ENCODE data around the gene ID4. TPM values are rescaled to one million over a fixed set of nuclear protein-coding genes. Genes with fewer than 3 reads are reported as not detected.
A peak's percentile ranks its signal among the peaks of the same experiment; 100 is the strongest.

The ID4 gene, protein sequence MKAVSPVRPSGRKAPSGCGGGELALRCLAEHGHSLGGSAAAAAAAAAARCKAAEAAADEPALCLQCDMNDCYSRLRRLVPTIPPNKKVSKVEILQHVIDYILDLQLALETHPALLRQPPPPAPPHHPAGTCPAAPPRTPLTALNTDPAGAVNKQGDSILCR
- total RNA-seq (2014; rRNA removed; shearing (Covaris generic)) = 2.1 and 3.0 TPM in 2 replicates

DNA sequence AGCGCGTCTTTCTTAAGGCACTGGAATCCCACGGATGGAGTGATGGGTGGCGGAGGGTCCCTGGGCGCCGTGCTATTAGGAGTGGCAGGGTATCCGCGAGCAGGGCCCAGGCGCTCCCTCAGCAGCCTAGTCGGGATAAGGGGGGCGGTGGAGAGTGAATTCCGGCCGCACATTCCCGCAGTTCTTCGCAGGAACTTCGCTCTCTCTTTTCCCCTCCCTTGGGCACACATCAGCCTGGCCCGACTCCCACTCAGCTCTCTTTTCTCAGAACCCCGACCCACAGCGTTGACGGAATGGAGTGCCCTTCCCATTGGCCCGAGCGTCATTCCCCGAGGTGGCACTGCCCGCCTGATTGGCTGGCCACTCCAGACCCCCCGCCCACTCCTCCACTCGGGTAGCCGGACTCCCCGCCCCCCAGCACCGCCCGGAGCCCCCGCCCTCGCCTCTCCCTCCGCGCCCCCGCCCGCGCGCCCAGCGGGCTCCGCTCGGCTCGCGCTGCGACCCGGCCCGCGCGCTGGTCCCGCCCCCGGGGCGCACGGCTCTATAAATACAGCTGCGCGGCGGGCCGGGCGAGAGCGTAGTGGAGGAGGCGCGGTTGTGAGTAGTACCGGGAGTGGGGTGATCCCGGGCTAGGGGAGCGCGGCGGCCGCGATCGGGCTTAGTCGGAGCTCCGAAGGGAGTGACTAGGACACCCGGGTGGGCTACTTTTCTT is at the start of gene ID4:
Gene ID4 (plus strand): TSS at position 572 of the 712 bp plus-strand sequence. CDS start 385 bp downstream, outside the sequence.
- DNase-seq (ENCODE audit: low read depth) = peak; percentile 98

DNA sequence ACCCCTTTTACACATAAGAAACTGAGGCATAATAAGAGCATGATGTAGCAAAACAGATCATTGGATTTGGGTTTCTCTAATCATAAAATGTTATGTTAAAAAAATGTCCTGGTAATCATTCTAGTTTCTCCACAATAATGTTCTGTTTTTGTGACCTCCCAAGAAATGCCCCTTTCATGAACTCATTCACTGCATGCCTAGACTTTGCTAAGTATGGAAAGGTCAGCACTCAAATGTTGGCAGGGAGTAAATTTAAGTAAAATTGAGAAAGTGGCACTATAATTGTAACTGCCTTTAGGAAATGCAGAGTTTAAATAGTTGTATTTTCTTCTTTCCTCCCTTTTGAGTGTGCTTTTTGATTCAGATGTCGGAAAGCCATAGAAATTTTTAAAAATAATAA is 48.5 kb upstream of the ID4 start:
- DNase-seq (ENCODE audit: low read depth) = no peak

DNA sequence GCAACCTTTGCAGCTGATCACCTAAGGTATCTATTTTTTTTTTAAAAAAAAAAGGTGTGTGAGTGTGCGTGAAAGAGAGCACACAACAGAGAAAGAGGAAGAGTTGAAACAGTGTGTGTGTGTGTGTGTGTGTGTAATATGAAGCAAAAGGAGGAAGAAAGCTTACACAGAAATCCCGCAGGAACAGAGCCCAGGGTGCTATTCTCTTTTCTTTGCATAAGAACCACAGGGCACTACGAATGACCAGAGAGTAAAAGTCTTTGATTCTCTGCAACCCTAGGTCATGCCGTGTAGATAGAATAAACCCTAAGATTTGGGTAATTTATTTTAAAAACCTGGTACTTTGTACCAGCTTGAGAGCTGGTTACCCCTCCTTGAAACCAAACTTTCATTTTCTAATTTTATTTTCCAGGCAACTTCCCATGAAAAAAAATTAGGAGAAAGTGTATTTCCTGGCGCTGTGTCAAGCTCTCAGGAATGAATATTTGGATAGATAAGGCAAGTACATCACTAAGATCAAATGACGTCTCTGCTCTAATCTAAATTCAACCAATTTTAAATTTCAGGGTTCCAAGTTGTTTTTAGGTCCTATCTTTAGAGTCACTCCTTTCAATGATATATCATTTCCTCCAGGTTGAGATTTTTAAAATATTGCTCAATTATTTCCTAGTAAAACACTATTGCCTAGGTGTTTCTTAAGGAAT is 47.9 kb upstream of the ID4 start:
- DNase-seq (ENCODE audit: low read depth) = no peak

DNA sequence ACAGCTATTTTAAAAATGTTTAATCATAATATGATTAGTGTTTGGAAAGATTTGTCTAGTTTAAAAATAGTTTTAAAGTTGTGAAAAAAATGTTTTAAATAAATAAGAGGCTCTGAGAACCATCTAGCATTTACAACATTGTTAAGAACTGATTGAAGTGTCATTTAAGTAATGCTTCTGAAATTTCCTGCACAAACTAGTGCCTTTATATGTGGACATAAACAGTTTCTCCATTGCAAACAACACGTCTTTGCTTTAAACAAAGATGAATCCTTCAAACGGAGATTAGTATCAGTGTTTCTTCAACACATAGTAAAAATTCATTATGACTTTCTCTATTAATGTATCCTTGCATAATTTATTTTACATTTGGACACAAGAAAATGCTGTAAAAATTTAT is 45.9 kb upstream of the ID4 start:
- DNase-seq (ENCODE audit: low read depth) = no peak

DNA sequence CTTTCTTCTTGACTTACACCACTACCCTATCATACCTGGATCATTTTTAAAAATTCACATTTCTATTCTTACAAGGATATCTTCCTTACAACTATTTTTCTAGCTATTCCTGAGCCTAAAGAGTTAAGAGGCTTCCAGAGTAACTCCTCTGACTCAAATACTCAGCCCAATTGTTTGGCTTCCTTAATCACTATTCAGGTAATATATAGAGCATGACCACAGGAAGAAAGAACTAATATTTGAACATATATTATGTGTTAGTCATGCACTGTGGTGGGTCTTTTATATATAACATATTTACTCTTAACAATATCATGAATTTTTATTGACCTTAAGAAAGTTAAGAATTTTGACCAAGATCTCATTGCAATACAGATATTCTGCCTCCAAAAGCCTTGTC is 42.0 kb upstream of the ID4 start:
- no peak for DNase-seq (ENCODE audit: low read depth)

DNA sequence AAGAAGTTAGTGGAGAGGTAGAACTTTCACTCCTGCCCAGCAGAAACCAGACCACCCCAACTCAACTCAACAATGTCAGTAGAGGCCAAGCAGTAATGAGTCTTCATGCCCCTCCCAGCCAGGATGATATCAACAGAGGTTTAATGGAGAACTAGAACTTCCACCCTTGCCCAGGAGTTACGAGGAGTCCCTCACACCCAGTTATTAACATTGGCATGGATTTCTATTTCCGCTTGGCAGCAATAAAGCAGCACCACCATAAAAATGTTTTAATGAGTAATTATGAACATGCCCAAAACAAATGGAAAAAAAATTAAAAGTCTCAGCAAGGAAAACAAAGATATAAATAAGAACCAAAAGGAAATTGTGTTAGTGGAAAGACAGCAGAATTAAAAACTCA is 40.7 kb upstream of the ID4 start:
- no peak for DNase-seq (ENCODE audit: low read depth)

DNA sequence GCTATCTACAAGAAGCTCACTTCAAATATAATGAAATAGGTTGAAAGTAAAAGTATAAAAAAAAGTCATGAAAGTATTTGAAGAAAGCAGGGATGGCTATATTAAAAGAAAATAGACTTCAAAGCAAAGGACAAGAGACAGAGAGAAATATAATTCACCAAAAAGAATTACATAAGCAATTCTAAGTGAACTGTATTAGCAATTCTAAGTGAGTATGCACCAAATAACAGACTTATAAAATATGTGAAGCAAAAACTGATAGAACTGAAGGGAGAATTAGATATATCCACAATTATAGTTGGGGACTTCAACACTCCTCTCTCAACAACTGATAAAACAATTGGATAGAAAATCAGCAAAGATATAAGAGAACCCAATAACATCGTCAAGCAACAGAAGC is 38.8 kb upstream of the ID4 start:
- no peak for DNase-seq (ENCODE audit: low read depth)

DNA sequence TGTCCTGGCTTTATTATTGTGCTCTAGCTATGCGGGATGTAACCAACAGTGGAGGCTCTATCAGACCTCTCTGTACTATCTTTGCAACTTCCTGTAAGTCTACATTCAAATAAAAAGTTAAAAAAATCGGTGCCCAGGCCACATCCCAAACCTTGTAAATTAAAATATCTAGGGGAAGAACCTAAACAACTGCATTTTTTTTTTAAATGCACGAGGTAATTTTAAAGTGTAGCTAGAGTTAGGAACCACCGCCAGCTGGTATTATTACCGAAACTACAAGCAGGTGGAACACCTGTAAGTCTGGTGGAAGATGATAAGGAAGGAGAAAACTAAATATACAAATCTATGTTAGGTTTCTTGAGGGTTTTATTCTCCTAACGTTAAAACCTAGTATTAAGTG is 34.5 kb upstream of the ID4 start:
- no peak for DNase-seq (ENCODE audit: low read depth)

DNA sequence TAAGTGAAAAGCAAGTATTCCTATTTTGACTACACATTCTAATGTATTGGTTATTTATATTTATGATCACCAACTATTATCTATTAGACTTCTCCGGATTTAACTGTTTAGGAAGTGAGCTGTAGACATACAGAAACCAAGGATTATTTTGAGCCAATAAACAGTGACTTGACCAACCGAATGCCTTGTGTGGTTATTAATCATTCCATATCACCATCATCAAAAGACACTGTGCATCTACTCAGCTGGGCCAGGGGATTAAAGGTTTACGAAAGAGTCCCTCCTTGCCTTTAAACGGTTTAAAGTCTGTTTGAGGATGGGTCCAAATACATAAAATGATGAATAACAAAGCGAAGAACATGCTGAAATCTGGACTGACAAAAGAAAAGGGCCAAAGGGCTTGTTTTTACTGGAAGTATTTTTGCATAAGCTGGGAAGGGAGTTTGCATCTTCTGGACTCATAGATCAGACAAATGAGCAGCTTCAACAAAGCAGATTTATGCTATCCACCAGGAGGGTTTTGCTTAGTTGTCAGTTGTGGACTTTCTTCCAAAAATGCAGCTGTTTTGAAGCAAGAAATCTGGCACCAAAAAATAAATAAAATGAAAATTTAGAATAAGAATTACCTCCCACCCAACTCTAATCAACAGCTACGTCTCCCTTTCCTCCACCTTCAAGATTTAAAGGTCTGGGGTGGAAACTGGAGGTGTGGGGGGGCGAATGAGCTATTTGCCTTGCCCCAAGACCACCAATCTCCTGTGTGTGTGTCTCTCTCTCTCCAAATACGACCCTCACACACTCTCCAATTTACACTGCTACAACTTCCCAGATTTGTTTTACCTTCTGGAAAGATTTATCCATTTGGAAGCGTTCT is 33.6 kb upstream of the ID4 start:
- no peak for DNase-seq (ENCODE audit: low read depth)

DNA sequence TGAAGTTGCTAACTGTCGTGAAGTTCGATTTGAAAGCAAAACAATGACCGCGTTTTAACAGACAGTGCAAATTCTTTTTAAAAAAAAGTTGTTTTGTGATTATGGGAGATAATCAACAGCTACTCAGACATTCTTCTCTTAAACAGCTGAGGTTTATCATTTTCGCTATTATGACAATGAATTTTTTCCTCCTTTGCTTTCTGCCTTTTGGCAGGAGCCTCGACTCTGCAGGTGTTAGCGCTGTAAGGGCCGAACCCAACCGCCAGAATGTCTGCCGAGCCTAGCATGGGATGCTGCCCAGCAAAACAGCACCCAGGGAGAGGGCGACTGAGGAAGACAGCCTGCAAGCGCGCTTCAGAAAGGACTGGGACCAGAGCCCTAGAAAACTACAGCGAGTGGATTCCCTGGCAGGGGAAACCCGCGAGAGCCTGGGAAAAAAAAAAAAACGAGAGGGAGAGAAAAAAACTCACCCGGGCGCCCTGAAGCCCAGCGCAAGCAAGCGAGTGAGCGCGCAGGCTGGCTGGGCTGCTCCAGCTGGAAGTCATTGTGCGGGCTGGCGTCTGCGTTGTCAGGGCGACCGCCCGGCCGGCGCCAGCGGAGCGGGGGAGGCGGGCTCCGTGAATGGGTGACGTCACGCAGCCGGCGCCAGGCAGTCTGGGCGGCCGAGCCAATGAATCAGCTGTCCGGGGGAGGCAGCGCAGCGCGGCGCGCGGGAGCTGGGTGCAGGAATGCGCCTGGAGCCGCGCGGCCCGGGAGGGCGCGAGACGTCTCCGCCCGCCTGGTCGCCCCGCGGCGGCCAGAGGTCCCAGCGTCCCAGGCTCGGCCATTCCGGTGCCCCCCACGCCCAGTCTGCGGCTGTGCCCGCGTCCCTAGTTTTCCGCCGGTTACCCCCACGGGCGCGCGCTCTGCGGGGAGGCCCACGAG is 32.7 kb upstream of the ID4 start:
- peak; percentile 99 for DNase-seq (ENCODE audit: low read depth)

DNA sequence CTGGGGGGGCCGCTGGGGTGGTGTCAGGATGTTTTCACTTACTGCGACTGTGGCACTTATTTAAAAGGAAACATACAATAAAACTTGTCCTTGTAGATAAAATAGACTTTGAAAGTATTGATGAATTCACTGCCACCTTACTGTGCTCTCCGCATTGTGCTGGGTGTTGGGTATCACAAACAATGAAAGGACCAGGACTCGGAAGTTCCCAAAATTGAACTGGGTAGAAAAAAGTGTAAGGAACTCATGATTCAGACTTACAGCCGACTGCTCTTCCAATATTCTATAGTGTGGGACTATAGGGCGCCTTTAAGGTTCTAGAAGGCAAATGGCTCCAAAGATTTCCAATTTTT is 32.1 kb upstream of the ID4 start:
- DNase-seq (ENCODE audit: low read depth) = peak; percentile 52

DNA sequence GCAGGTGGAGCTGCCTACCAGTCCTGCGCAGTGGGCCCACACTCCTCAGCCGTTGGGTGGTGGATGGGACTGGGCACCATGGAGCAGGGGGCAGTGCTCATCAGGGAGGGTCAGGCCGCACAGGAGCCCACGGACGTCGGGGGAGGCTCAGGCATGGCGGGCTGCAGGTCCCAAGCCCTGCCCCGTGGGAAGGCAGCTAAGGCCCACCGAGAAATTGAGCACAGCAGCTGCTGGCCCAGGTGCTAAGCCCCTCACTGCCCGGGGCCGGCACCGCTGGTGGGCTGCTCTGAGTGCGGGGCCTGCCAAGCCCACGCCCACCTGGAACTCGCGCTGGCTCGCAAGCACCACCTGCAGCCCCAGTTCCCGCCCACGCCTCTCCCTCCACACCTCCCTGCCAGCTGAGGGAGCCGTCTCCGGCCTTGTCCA is 30.2 kb upstream of the ID4 start:
- DNase-seq (ENCODE audit: low read depth) = no peak

DNA sequence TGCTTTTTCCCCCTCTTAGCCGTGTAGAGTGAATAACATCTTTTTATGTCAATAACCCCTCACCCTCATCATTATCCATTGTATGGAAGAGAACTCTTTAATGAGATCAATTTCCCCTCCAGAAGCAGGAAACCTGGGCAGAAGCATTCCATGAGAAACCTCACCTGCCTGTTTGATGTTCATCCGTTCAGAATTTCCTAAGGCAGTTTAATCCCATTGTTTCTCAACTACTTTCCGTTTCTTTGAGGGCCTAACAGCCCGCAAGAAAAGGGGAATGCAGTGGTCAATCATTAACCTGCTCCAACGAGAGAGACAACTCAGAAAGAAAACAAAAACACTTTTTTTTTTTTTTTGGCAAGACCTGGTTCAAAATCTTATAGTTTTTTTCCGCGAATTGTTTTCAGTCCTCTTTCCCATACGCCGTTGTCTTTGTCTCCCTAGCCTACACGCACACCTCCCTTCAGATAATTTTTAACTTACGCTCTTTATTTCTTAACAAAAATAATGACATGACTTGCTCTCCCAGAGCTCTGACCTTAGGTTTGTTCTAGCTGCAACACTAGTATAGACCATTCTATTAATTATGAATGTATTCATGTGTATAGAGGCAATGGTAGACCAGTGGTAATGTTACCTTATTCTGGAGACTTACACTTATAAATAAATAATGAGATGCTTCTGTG is 25.6 kb upstream of the ID4 start:
- DNase-seq (ENCODE audit: low read depth) = no peak

DNA sequence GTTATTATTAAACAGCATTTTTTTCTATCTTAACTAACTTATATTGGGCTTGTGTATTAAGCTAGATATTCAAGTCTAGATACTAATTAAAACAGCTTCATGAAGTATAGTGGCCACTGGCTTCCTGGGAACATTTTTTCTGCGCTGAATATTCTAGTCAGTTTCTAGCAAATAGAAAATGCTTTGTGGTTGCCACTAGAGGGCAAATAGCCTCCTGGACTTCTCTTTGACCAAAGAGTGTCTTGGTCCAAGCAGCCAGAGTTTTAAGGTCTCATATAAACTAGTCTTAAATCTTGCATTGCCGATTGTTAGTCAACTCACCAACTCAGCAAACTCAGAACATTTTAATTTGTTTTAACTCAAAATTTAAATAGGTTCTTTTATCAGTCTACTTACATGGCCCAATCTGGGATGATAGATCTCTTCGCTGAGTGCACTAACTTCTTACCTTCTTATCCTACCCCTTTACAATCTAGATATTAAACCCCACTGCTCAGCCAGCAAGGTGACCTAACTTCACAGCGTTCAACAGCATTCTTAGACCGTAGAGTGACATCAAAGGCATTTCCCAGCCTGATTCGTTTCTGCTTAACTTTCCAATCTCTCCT is 24.6 kb upstream of the ID4 start:
- peak; percentile 26 for DNase-seq (ENCODE audit: low read depth)

DNA sequence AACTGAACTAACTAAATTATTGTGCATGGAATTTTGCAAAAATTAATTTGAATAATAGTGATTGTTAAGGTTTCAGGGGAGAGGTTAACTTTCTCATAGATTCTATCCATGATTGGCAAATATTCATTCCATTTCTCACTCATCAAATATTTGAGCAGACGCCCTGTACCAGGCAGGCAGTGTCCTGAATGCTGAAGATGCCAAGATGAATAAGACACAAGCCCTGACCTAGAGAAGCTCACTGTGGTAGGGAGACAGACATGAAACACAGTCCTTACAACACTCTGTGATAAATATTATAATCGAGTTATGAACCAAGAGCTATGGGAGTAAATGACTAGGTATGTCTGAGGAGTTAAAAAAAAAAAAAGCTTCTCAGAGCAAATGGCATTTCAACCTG is 18.4 kb upstream of the ID4 start:
- DNase-seq (ENCODE audit: low read depth) = no peak

DNA sequence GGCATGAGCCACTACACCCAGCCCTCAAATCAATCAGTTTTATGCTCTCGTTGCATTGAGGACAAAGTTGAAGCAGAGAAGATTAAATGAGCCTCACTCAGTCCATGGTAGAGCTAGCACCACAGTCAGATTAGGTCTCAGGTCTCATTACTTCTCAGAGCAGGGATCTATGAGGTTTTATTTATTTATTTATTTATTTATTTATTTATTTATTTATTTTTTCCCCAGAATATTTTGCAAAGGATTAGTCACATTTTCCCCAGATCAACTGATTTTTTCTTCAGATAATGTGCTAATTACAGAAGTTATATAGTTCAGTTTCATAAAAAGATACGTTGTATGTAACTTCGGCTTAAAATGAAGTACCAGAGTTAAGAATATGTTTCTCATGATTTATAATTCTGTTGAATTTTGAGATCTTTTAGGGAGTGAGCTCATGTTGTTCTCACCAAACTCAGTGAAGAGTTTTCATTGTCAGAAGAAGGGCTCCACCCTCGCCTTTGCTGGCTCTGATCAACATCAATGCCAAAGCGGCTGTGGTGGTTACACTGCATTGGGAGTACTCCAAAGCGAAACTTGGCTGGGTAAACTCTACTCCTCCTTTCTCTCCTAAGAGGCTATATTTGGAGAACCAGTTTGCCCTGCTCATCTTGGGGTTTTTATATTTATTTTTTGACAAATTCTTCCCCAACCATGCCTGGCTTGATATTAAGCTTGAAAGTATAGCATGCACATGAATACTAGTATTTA is 12.9 kb upstream of the ID4 start:
- DNase-seq (ENCODE audit: low read depth) = no peak

DNA sequence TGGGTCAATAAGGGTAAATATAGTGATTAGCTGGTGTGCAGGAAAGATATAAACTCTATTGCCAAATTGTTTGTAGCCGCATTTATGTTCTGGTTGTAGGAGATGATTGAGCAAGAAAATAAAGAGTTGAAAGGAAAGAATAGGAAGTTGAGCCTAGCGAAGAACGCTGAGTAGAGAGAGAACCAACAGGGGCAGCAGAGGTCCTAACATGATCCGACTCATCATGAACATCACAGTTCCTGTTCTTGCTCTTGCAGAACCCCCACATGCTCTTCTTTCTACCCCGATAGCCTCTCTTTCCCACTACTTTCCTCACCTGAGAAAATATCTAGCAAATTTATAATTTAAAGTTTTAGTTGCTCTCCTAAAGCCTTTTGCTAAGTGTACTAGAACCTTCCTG is 9.9 kb upstream of the ID4 start:
- DNase-seq (ENCODE audit: low read depth) = no peak

DNA sequence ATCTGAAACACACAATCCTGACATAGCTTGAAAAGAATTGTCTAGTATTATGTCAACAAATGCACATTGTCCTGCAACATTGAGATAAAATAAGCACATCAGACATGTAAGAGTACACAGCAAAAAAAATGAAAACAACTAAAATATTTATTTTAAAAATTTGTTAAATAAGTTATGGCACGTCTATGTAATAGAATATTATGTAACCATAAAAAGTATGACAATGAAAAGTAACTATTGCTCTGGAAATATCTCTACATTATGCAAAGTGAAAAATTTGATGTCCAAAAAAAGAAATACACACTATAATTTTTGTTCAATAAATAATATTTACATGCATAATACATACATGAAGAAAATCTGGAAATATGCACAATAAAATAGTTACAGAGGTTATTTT is 9.3 kb upstream of the ID4 start:
- no peak for DNase-seq (ENCODE audit: low read depth)

DNA sequence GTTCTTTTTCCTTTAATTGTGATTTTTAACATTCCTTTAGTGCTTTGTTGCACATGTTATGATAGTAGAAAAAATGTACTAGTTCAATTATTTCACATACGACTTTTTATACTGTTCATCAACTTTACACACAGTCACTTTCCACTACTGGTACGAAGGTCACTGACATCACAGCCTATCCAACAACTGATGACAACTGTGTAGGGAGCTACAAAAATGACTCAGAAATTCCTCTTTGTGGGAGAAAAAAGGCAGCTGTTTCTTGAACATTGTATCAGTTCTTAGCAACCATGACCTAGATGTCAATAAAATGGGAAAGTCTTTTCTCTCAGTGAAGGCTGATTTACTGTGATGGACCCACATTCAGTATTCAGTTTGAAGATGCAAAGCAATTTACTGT is 7.0 kb upstream of the ID4 start:
- peak; percentile 36 for DNase-seq (ENCODE audit: low read depth)

Measured in Daoy (cell line).